Gastrocnemius medialis (tissue), 4 donors: ENCODE results near the gene ROBO1.

Source experiments
- POLR2A ChIP-seq, 2 donors: fragments of 450-650 bp; IDR thresholded peaks; one replicate each; pipeline ENCODE4 v1.6.1; 2017; ENCODE audit warnings: antibody characterized with exemption in 2 of 2, mild to moderate bottlenecking in 2 of 2, moderate library complexity in 2 of 2
- TF ChIP-seq, protein P1 (sequence below), 5 experiments: fragments of 450-650 bp in 3 of 5; fragments of 200-600 bp in 2 of 5; sonication (generic) in 2 of 5; IDR thresholded peaks in 4 of 5; conservative IDR thresholded peaks in 1 of 5; 1 replicate in 4 of 5; 2 replicates in 1 of 5; pipeline ENCODE4 v1.5.1; 2016 to 2019; ENCODE audit warnings: antibody characterized with exemption in 5 of 5, mild to moderate bottlenecking in 3 of 5, moderate library complexity in 3 of 5

- no peak for TF ChIP-seq POLR2A (IDR thresholded peaks at IDR 0.05)
- TF ChIP-seq, protein P1, sequence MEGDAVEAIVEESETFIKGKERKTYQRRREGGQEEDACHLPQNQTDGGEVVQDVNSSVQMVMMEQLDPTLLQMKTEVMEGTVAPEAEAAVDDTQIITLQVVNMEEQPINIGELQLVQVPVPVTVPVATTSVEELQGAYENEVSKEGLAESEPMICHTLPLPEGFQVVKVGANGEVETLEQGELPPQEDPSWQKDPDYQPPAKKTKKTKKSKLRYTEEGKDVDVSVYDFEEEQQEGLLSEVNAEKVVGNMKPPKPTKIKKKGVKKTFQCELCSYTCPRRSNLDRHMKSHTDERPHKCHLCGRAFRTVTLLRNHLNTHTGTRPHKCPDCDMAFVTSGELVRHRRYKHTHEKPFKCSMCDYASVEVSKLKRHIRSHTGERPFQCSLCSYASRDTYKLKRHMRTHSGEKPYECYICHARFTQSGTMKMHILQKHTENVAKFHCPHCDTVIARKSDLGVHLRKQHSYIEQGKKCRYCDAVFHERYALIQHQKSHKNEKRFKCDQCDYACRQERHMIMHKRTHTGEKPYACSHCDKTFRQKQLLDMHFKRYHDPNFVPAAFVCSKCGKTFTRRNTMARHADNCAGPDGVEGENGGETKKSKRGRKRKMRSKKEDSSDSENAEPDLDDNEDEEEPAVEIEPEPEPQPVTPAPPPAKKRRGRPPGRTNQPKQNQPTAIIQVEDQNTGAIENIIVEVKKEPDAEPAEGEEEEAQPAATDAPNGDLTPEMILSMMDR (IDR thresholded peaks at IDR 0.05 in 4 of 5, conservative IDR thresholded peaks at IDR 0.05 in 1 of 5), result no peak
Measured at GRCh38 chr3:78749056-78749455, 1018.7 kb downstream of the ROBO1 start.
